Stimulated activated CD8-positive, alpha-beta memory T cell treated with anti-CD3 and anti-CD28 coated beads, Interleukin-4, amount 100 ng/mL, for 24 hours (primary cell): Measurements from ENCODE around the gene MKS1.

Experiments
- DNase-seq: peaks from one replicate; pipeline ENCODE4 v3.0.0-alpha.2; 2020; ENCODE audit warnings: low read depth

Gene MKS1

DNA sequence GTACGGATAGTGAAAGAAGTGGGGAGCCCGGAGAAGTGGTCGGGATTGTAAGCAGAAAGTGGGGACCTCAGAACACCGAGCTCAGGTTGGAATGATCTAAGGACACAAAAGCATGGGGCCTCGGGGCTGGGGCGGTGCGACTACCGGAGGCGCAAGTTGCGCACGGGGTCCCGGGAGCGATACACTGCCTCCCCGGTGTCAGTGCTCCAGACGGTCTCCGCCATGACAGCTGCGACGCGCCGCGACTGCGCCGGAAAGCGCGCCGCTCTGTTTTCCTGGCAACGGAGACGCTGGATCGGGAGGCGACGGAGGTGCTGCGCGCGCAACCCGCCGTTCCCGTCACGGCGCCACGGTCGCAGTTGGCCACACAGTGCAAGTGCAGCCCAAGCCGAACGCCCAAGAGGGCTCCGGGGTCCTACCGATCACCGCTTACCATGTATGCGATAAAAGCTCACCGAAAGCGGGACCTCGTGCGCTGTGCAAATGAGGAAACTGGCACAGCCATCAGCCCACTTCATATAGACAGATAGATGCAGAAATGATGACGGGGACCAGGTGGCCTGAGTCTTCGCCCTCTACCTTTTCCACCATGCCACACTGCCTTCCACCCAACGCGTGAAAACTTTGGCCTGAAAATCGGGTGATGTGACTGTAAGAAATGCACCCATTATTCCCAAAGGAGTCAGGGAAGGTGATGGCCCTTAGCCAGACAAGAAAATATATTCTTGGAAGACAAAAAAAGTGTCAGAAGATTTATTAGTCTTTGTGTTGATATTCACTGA lies at the start of gene MKS1:
Gene MKS1, minus strand, starts transcription at position 249 of the 782 bp plus-strand sequence. Its CDS starts 25 bp downstream, at position 224.
- peak; percentile 94 for DNase-seq

DNA sequence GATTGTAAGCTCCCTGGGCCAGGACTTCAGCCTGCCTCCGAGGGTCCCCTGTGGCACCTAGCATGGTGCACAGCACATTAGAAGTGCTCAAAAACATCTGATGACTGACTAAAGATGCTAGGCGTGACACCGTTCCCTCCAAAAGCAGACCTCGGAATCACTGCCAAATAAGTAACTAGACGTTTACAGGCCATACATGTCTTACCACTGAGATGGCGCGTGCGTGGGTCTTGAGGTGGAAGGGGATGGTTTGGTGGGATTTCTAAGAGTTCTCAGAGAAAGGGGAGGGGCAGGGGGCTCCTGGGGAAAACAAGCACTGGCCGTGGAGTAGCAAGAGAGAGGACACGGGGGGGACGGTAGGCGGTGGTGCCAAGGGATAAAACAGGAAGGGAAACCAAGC lies 49.3 kb upstream of the MKS1 start:
- DNase-seq: no peak

GRCh38 chr17:58267347-58268324 lies 48.6 kb upstream of the MKS1 start:
- DNase-seq: no peak

GRCh38 chr17:58265902-58266875 lies 47.1 kb upstream of the MKS1 start:
- no peak for DNase-seq

DNA sequence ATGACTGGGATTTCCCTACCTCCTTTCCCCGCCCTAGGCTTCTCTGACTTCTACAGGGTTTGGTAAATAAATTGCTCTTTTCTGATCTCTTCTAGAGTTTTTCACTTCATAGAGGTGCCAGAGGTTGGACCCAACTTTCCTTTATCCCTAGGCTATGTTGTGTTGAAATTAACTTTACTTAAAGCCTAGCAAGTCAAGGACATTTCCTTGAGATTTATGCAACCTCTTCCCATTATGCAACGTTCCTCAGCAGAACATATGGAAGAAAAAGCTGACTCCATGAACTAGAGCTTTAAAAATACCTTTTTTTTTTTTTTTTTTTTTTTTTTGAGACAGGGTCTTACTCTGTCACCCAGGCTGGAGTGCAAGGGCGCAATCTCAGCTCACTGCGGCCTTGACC lies 46.2 kb upstream of the MKS1 start:
- no peak for DNase-seq

GRCh38 chr17:58264407-58265103 lies 45.5 kb upstream of the MKS1 start:
- DNase-seq: no peak

DNA sequence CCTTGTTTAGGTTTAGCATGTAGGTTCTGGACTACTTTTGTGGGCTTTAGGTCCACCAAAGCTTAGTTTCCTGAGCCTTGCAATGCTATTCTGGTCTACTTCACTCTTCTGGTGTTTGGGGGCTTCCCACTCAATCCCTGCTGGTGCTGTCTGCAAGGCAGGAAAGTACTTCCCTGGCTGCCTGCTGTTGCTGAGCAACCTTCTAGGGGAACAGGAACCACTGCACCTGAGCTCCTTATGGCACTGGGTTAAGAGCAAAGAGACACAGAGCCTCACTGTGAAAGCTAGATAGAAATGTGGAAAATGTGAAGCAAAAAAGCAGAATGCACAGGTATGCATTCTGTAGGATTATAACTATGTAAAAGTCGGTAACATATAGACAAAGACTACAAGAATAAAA lies 44.7 kb upstream of the MKS1 start:
- DNase-seq: no peak

- no peak for DNase-seq
Measured at GRCh38 chr17:58262149-58262548, 43.1 kb upstream of the MKS1 start.

- no peak for DNase-seq
Measured at GRCh38 chr17:58254803-58255202, 35.7 kb upstream of the MKS1 start.

DNA sequence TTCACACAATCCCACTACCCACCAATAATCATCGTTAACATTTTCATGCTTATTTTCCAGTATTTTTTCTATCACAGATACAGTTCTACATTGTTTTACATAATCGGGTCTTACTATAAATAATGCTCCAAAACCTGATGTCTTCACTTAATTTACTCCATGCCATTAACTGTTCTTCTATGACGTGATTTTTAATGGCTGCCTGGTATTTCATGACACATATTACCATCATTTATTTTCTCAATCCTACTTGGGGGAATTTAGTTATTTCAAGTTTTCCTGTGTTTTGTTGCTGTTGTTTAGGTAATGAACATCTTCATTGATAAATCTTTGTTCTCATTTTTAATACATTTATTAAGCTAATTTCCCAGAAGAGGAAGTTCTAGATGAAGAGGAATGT lies 34.0 kb upstream of the MKS1 start:
- no peak for DNase-seq

DNA sequence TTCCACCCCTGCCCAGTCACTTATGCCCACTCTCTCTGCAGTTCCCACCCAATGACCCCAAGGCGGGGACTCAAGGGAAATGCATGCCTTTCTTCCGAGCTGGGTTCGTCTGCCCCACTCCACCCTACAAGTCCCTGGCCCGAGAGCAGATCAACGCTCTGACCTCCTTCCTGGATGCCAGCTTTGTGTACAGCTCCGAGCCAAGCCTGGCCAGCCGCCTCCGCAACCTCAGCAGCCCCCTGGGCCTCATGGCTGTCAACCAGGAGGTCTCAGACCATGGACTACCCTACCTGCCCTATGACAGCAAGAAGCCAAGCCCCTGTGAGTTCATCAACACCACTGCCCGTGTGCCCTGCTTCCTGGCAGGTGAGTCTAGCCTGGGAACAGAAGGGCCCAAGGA lies 33.1 kb upstream of the MKS1 start:
- DNase-seq: no peak

GRCh38 chr17:58250344-58251011 lies 31.4 kb upstream of the MKS1 start:
- DNase-seq: no peak

GRCh38 chr17:58249270-58250133 lies 30.4 kb upstream of the MKS1 start:
- DNase-seq: peak; percentile 69

DNA sequence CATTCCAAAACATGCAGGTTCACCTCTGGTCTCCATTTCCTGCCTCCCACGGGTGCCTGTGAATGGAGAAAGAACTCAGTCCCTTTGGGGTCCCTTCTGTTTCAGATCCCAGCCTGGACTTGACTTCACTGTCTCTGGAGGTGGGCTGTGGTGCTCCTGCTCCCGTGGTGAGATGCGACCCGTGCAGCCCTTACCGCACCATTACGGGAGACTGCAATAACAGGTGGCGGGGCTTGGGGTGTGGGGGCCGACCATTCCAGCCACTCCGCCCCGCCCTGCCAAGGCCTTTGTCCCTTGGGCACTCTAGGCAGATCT lies 29.9 kb upstream of the MKS1 start:
- no peak for DNase-seq

GRCh38 chr17:58247511-58248363 lies 28.7 kb upstream of the MKS1 start:
- DNase-seq: no peak

GRCh38 chr17:58246781-58247180 lies 27.7 kb upstream of the MKS1 start:
- DNase-seq: no peak

- no peak for DNase-seq
Measured at GRCh38 chr17:58246104-58246740, 27.2 kb upstream of the MKS1 start.

GRCh38 chr17:58245428-58246103 lies 26.5 kb upstream of the MKS1 start:
- DNase-seq: no peak
